GM12878 (cell line): ENCODE data around the gene MXRA7. TPM values are rescaled to one million over a fixed set of nuclear protein-coding genes. Genes with fewer than 3 reads are reported as not detected.

Experiments
- ETV6 ChIP-seq, 2 experiments: fragments of 450-650 bp in 1 of 2; IDR thresholded peaks in 1 of 2; conservative IDR thresholded peaks in 1 of 2; 2 replicates each; pipeline ENCODE4 v1.6.1; 2014; ENCODE audit warnings: antibody characterized with exemption in 1 of 2, borderline replicate concordance in 1 of 2, low read depth in 1 of 2, mild to moderate bottlenecking in 1 of 2, moderate library complexity in 1 of 2
- HCFC1 ChIP-seq: fragments of 150-350 bp; IDR thresholded peaks from 2 replicates; pipeline ENCODE4 v1.6.1; 2014; ENCODE audit warnings: low read length
- MEF2A ChIP-seq: IDR thresholded peaks from 2 replicates; pipeline ENCODE4 v1.6.1; 2011; ENCODE audit warnings: low read depth, mild to moderate bottlenecking, low read length, moderate library complexity; ENCODE audit not compliant: insufficient read depth
- POLR2AphosphoS2 ChIP-seq: IDR thresholded peaks from 2 replicates; pipeline ENCODE4 v1.6.1; 2011; ENCODE audit warnings: low read depth, mild to moderate bottlenecking, low read length, improper control_type of control experiment, moderate library complexity
- RBBP5 ChIP-seq: fragments of 200-600 bp; sonication (generic); conservative IDR thresholded peaks from 2 replicates; pipeline ENCODE4 v1.6.1; 2016
- SREBF1 ChIP-seq: IDR thresholded peaks from 2 replicates; pipeline ENCODE4 v1.6.1; 2012; ENCODE audit warnings: mild to moderate bottlenecking, low read length
- polyA plus RNA-seq, 11 experiments: library from polyadenylated mRNA; depleted of rRNA in 4 of 11; unstranded in 6 of 11; stranded (reverse) in 5 of 11; fragments of >200 nt; fragmentation: Nextera tagmentation in 4 of 11; fragmentation: Illumina TruSeq in 1 of 11; extraction: Ambion mirVana in 4 of 11; extraction: Trizol in 1 of 11; gene quantifications; 1 replicate in 1 of 11; 2 replicates in 10 of 11; pipeline versions ENCODE4 v1.2.1 to v1.2.3, GENCODE V29; 2011 to 2016; ENCODE audit warnings: inconsistent platforms in 2 of 11, missing spikeins in 2 of 11, low read depth in 1 of 11
- total RNA-seq, 4 experiments: library from RNA; depleted of rRNA in 3 of 4; stranded (reverse); fragments of >200 nt in 3 of 4; fragmentation: Illumina TruSeq in 1 of 4; extraction: Trizol in 1 of 4; gene quantifications; 2 replicates each; pipeline versions ENCODE4 v1.2.1 to v1.2.3, GENCODE V29; 2013 to 2021
- TF ChIP-seq, protein P1 (sequence below): fragments of 450-650 bp; IDR thresholded peaks from 2 replicates; pipeline ENCODE4 v1.6.1; 2017; ENCODE audit warnings: mild to moderate bottlenecking, moderate library complexity
- TF ChIP-seq, protein P2 (sequence below): fragments of 450-650 bp; IDR thresholded peaks from 2 replicates; pipeline ENCODE4 v1.6.1; 2017; ENCODE audit warnings: borderline replicate concordance
- TF ChIP-seq, protein P3 (sequence below): IDR thresholded peaks from 2 replicates; pipeline ENCODE4 v1.6.1; 2011; ENCODE audit warnings: borderline replicate concordance, low read depth, mild to moderate bottlenecking, moderate library complexity, mixed read lengths, low read length; ENCODE audit not compliant: insufficient read depth; ENCODE audit errors: extremely low read length
- TF ChIP-seq, protein P4 (sequence below): fragments of 150-350 bp; IDR thresholded peaks from 2 replicates; pipeline ENCODE4 v1.6.1; 2014; ENCODE audit warnings: mild to moderate bottlenecking, low read depth, low read length

The MXRA7 gene
- total and polyA plus RNA-seq, 10 of the 15 experiments (the other 5 are each of a cell fraction or from before 2014, with no cell fraction given), result 0.03 to 2.0 (median 0.33) TPM

DNA sequence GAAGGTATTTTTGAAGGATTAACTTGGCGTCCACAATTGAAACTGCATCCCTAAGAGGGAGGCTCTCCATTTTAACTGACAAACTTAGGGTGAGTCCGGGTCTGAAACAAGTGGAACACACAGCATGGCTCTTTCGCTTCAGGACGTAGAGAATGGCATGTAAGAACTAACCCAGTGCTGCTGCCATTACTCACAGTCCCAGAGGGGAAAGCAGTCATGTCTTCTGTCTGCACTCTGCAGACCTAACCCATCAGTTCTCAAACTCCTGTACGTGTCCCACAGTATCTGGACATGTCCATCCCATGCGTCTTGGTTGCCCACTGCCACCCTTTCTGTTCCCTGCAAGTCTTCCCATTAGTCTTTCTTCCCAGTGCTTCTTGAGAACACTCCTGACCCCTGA is 67.8 kb downstream of the MXRA7 start (continued):
- TF ChIP-seq, protein P1, sequence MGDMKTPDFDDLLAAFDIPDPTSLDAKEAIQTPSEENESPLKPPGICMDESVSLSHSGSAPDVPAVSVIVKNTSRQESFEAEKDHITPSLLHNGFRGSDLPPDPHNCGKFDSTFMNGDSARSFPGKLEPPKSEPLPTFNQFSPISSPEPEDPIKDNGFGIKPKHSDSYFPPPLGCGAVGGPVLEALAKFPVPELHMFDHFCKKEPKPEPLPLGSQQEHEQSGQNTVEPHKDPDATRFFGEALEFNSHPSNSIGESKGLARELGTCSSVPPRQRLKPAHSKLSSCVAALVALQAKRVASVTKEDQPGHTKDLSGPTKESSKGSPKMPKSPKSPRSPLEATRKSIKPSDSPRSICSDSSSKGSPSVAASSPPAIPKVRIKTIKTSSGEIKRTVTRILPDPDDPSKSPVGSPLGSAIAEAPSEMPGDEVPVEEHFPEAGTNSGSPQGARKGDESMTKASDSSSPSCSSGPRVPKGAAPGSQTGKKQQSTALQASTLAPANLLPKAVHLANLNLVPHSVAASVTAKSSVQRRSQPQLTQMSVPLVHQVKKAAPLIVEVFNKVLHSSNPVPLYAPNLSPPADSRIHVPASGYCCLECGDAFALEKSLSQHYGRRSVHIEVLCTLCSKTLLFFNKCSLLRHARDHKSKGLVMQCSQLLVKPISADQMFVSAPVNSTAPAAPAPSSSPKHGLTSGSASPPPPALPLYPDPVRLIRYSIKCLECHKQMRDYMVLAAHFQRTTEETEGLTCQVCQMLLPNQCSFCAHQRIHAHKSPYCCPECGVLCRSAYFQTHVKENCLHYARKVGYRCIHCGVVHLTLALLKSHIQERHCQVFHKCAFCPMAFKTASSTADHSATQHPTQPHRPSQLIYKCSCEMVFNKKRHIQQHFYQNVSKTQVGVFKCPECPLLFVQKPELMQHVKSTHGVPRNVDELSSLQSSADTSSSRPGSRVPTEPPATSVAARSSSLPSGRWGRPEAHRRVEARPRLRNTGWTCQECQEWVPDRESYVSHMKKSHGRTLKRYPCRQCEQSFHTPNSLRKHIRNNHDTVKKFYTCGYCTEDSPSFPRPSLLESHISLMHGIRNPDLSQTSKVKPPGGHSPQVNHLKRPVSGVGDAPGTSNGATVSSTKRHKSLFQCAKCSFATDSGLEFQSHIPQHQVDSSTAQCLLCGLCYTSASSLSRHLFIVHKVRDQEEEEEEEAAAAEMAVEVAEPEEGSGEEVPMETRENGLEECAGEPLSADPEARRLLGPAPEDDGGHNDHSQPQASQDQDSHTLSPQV, result no peak
- TF ChIP-seq POLR2AphosphoS2 (no peak), RBBP5 (no peak), MEF2A (no peak), ETV6 (conservative IDR thresholded peaks at IDR 0.05 in 1 of 2, IDR thresholded peaks at IDR 0.05 in 1 of 2; ENCODE audit: borderline replicate concordance in 1 of 2, low read depth in 1 of 2) (no peak), HCFC1 (no peak), SREBF1 (no peak)
- TF ChIP-seq, protein P2, sequence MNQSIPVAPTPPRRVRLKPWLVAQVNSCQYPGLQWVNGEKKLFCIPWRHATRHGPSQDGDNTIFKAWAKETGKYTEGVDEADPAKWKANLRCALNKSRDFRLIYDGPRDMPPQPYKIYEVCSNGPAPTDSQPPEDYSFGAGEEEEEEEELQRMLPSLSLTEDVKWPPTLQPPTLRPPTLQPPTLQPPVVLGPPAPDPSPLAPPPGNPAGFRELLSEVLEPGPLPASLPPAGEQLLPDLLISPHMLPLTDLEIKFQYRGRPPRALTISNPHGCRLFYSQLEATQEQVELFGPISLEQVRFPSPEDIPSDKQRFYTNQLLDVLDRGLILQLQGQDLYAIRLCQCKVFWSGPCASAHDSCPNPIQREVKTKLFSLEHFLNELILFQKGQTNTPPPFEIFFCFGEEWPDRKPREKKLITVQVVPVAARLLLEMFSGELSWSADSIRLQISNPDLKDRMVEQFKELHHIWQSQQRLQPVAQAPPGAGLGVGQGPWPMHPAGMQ, result no peak
- TF ChIP-seq, protein P3, sequence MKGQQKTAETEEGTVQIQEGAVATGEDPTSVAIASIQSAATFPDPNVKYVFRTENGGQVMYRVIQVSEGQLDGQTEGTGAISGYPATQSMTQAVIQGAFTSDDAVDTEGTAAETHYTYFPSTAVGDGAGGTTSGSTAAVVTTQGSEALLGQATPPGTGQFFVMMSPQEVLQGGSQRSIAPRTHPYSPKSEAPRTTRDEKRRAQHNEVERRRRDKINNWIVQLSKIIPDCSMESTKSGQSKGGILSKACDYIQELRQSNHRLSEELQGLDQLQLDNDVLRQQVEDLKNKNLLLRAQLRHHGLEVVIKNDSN, result no peak
- TF ChIP-seq, protein P4, sequence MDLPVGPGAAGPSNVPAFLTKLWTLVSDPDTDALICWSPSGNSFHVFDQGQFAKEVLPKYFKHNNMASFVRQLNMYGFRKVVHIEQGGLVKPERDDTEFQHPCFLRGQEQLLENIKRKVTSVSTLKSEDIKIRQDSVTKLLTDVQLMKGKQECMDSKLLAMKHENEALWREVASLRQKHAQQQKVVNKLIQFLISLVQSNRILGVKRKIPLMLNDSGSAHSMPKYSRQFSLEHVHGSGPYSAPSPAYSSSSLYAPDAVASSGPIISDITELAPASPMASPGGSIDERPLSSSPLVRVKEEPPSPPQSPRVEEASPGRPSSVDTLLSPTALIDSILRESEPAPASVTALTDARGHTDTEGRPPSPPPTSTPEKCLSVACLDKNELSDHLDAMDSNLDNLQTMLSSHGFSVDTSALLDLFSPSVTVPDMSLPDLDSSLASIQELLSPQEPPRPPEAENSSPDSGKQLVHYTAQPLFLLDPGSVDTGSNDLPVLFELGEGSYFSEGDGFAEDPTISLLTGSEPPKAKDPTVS, result no peak
